ENCODE results near the gene SCNN1B.

DNA sequence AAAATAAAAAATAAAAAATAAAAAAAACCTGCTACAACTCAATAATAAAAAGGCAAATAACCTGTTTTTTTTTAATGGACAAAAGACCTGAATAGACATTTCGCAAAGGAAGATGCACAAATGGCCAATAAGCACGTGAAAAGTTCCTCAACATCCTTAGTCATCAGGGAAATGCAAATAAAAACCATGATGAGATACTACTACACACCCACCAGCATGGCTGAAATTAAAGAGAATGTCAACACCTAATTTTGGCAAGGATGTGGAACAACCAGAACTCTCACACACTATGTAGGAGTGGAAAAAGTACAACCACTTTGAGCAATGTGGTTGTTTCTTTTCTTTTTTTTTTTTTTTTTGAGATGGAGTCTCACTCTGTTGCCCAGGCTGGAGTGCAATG, 126.2 kb downstream of the SCNN1B start:
- TF ChIP-seq, protein P1, sequence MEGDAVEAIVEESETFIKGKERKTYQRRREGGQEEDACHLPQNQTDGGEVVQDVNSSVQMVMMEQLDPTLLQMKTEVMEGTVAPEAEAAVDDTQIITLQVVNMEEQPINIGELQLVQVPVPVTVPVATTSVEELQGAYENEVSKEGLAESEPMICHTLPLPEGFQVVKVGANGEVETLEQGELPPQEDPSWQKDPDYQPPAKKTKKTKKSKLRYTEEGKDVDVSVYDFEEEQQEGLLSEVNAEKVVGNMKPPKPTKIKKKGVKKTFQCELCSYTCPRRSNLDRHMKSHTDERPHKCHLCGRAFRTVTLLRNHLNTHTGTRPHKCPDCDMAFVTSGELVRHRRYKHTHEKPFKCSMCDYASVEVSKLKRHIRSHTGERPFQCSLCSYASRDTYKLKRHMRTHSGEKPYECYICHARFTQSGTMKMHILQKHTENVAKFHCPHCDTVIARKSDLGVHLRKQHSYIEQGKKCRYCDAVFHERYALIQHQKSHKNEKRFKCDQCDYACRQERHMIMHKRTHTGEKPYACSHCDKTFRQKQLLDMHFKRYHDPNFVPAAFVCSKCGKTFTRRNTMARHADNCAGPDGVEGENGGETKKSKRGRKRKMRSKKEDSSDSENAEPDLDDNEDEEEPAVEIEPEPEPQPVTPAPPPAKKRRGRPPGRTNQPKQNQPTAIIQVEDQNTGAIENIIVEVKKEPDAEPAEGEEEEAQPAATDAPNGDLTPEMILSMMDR (IDR thresholded peaks at IDR 0.05): no peak
- no peak for TF ChIP-seq POLR2A (IDR thresholded peaks at IDR 0.05)
